ENCODE measurements around the gene NPFFR2.
"Not testable (repeated sequence)": the region's sequence is repeated elsewhere in the genome, so short reads cannot be mapped to it uniquely, and the experiment has no call there.

NPFFR2 gene

DNA sequence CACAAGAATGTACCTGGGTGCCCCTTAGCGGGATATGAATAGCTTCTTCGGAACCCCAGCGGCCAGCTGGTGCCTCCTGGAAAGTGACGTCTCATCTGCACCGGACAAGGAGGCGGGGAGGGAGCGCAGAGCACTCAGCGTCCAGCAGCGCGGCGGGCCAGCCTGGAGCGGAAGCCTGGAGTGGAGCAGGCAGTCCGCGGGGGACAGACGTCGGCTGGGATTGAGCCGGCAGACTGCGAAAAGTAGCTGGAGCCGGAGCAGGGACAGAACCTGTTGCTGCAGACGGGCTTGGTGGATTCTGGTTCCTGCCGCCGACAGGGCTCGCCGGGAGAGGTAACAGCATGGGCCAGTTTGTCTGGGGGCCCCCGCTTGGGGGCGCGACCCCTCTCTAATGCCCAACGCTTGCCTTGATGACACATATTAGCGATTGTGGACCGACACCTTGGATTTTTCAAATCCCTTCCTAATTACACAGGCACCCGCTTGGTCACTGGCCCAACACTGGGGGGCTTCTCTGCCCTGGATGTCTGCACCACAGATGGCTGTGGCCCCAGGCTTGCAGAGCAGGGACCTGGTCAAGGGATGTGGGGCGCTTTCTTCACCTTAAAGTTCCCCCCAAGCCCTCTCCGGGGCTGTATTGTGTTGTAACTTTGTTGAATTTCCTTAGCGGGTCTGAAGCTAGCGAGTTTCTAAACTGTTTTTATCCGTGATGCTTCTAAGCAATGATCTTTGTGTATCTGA, at the start of gene NPFFR2:
NPFFR2 (plus strand) TSS at position 133 of the 741 bp plus-strand sequence. CDS start 96,592 bp downstream, outside the sequence.
- DNase-seq: no peak

DNA sequence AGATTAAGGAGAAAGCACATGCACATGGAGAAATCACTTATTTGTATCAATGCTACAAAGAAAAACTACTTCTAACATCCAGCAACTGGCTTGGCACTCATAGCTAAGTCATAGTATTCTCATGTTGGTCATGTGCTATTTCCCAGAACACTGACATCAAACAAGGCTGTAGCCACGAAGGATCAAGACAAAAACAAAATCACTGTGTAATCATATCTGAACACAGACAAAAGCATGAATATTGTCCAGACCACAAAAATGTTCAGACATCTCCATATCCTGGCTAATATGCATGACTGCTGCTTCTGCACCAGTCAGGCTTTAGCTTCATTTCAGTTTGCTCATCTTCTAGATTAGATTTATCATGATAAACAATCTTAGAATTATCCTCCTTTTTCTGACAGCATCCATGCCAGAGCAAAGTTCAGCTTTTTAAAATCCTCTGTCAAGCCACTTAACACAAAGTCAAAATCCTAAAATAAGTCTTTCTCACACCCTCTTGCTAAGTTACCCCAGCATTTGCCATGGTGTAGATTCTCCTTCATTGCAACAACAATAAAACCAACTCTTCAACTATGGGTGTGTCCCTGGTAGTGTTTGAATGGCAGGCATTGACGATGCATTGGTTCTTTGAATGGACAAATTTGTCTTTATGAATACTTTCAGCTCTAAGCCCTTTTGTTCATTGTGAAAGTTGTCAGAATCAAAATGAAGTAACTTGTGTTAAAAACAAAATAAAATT, 39.1 kb upstream of the NPFFR2 start:
- DNase-seq: no peak

DNA sequence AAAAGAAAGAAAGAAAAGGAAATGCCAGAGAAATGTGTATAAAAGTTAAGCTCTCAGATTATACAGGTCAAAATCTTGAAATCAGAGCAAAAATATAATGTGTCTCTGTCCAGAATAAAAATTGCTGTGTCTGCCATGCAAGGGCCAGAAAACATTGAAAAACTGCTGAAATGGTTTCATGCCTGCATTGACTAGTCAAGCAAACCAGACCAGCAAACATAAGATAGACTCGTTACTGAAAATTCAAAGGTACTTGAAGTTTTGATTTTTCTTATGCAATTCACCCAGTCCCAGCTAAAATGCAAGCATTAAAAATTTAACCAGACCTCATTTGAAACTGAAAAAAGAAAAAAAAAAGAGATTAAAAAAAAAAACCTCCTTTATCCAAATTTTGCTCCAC, 37.2 kb upstream of the NPFFR2 start:
- no peak for DNase-seq

DNA sequence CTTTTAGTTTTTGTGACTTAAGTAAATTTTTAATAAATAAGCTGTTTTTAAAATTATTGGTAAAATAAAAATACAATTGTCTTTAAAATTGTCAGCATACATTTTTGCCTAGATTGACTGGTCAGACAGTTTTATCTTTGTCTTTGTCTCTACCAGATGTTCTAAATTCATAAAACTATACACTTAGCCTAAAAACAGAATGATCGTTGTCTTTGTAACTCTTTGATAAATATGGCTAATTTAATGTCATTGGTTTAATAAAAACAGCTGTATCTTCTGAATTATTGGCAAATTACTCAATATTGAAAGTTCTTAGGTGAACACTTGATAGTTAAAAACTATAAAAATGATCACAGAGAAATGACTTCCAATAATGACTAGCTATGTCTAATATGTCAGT, 36.5 kb upstream of the NPFFR2 start:
- no peak for DNase-seq

DNA sequence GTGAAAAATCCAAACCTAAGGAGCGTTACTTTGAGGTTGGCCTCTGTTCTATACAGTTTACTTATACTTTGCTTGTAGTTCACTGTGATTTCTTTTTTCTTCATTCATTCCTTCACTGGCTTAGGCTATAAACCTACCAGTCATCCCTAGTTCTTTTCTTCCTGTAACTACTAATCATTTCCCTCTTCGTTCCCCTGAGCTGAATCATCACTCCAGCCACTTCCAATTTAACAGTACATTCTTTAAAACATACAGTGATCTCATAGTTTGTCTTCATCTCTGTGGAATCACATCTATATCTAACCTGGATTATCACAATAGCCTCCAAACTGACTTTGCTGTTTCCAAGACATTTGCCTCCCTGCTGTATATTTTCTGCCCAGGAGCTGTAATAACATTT, 25.2 kb upstream of the NPFFR2 start:
- no peak for DNase-seq

- no peak for DNase-seq
These were observed 19.9 kb upstream of the NPFFR2 start for GRCh38 chr4:72011906-72012305.

GRCh38 chr4:72016011-72016410, 15.8 kb upstream of the NPFFR2 start:
- no peak for DNase-seq

DNA sequence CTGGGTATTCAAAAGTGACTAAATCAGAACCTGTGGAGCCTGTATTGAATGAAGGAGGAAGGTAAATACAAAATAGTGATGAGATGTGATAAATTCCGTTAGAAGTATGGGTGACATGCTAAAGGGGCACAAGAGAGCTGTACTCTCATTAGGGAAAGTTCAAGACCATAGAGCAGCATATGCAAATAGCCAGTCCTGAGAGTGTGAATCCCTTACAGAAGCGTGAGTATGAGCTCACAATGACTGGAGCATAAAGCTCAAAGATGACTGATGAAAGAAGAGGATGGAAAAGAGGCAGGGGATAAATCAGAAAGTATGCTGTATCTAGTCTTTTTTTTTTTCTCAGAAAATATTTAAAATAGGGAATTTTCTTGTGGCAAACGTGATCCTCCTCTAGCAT, 12.1 kb upstream of the NPFFR2 start:
- no peak for DNase-seq

GRCh38 chr4:72022553-72022952, 9.2 kb upstream of the NPFFR2 start:
- no peak for DNase-seq

- no peak for DNase-seq
These were observed 23.8 kb downstream of the NPFFR2 start for GRCh38 chr4:72055566-72055965.

DNA sequence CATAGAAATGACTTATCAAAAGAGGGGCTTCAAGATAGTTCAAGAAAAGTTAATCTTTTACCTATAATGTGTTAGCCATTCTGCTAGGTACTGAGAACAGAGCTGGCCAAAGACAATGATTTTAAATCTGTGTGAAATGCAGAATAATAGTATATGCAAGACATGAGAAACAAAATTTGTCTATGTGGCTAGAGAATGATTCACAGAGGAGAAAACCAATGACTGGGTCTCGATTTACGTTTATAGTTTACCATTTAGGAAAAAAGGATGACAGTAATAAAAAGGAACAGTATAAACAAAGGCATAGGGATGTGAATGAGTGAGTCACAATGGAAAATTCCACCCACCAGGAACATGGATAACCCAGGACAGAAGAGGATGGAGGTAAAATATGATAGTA, 31.9 kb downstream of the NPFFR2 start:
- DNase-seq: no peak

DNA sequence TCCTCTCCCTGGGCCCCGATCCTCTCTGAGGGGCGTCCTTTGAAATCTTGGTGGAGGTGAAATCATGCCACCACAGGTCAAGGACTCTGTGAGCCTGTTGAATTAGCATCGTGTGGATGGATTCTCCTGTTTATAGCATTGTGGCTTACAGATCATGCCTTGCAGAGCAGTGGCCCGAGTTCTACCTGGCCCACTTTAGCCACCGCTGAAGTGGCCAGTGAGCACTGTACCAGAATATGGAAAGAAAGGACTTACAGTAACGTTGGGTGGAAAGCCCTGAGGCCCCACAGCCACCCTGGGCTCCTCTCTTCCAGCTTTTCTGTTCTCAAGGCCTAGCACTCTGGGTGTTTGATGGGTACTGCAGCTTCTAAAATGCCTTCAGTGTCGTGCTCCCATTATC, 35.3 kb downstream of the NPFFR2 start:
- no peak for DNase-seq

DNA sequence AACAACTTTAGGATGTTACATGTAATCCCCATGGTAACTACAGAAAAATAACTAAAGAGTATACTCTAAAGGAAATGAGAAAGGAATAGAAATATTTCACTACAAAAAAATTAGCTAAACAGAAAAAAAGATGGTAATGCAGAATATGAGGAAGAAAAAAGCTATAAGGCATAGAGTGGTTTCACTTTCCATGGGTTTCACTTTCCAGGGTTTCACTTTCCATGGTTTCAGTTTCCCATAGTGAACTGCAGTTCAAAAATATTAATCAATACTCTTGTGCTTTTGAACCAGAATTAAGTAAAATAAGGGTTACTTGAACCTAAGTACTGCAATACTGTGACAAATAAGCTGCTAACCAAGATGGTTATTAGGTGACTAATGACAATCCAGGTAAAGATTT, 42.0 kb downstream of the NPFFR2 start:
- no peak for DNase-seq

DNA sequence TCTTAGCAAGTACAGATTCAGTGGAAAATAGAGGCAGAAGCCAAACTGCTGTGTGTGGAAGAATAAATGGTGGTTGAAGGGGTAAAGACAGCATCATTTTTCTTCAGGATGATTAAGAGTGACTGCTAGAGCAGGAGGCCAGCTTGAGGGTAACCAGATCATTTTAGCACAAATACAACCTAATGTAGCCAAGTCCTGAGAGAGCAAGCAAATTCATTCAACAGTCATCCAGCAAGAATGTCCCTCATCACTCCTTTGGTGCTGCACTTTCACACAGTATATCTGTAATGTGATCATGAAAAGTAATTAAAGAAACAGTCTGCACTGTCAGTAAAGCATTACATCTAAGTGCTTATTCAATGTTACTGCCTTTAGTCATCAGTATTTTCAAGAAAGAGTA, 44.8 kb downstream of the NPFFR2 start:
- DNase-seq: no peak

GRCh38 chr4:72077346-72077745, 45.5 kb downstream of the NPFFR2 start:
- no peak for DNase-seq

DNA sequence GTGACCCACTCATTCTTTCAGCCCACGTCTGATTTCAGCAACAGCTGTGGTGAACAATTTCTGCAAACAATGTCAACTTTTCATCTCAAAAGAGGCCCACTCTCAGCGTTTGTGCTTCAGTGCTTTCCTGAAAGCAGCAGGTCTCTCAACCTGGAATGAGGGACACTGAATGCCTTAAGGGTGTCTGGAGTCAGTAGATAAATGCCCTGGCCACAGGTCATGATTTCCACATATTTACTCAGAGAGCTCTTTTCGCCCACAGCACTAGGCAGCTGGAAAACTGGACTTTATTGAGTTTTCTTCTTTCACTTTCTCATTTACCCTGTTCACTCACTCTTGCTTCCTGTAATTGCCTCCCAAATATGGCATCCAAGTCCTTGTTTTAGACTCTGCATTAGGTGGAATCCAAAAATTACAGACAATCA, 52.8 kb downstream of the NPFFR2 start:
- DNase-seq: no peak

GRCh38 chr4:72090606-72091005, 58.8 kb downstream of the NPFFR2 start:
- not testable (repeated sequence) for DNase-seq

DNA sequence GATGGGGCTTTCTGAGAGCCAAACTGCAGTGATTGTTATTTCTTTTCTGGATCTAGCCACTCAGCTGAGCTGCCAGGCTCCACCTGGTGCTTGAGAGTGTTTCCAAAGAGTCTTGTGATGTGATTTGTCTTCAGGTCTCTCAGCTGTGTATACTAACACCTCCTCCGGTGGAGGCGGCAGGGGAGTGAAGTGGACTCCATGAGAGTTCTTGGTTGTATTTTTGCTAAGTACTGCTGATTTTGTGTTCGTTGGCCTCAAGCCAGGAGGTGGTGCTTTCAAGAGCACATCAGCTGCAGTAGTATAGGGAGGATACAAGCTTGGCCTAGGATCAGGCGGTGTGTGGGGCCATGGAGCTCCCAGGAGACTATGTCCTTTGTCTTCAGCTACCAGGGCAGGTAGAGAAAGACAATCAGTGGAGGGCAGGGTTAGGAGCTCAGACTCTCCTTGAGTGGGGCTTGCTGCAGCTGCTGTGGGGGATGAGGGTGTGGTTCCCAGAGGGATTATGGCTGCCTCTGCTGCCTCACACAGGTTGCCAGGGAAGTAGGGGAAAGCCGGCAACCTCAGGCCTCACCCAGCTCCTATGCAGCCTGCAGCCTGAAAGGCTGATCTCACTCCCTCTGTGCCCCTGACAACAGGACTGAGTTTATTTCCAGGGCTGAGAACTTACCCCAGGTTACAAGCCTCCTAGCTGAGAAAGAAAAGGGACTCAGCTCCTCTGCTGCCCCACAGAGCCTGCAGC, 62.4 kb downstream of the NPFFR2 start:
- no peak for DNase-seq

DNA sequence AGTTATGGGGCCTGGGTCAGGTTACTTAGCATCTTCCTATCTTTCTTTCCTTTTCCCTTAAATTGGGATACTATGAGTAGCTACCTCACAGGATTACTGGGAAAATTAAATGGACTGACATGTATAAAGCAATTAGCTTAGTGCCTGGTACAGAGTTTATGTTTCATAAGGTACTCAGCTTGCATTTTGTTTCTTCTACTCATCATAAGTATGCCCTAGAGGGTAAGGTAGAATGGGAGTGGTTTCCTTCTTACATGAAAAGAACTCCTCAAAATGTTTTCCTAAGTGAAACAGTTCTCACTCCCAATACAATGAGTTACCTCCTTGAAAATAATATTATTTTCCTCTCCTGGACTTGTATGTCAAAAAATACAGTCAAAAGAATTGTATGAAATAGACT, 75.7 kb downstream of the NPFFR2 start:
- DNase-seq: no peak

- no peak for DNase-seq
These were observed 77.6 kb downstream of the NPFFR2 start for GRCh38 chr4:72109364-72109763.

- no peak for DNase-seq
These were observed 78.2 kb downstream of the NPFFR2 start for GRCh38 chr4:72109959-72110497.

- no peak for DNase-seq
These were observed 79.1 kb downstream of the NPFFR2 start for GRCh38 chr4:72110886-72111285.

DNA sequence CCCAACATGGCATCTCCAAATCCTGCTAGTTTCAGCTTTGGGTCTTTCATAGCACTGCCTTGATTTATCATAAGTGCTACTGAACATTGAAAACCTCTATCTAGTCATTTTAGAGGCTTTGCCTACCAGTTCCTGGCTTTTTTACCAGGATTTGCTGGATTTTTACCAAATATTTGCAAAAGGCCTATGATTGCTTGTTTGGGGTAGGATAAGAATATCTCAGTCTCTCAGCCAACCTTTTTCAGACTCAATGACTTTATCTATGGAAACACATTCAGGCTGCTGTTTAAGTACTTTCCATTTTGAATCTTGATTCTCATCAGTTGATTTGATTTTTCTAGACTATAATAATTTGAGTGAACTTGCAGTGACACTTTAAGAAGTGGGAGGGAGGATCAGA, 80.1 kb downstream of the NPFFR2 start:
- no peak for DNase-seq
